Muscle layer of duodenum (tissue), 2 donors: ENCODE measurements around the gene RAB15.
"Not testable (repeated sequence)": the region's sequence is repeated elsewhere in the genome, so short reads cannot be mapped to it uniquely, and the experiment has no call there.

ENCODE experiments used
- H3K27ac ChIP-seq: one replicate; pipeline ENCODE4 v1.7.0; 2013; ENCODE audit warnings: mild to moderate bottlenecking, low read length
- H3K27me3 ChIP-seq: one replicate; pipeline ENCODE4 v1.7.0; 2013; ENCODE audit warnings: low read depth, mild to moderate bottlenecking, control low read depth, low read length
- H3K36me3 ChIP-seq, 2 donors: one replicate each; pipeline ENCODE4 v1.7.0; 2013; ENCODE audit warnings: low read length in 2 of 2, control low read depth in 1 of 2, mild to moderate bottlenecking in 1 of 2; ENCODE audit not compliant: insufficient read depth in 2 of 2, control insufficient read depth in 1 of 2
- H3K4me1 ChIP-seq, 2 donors: one replicate each; pipeline ENCODE4 v1.7.0; 2013; ENCODE audit warnings: low read length in 2 of 2, mild to moderate bottlenecking in 2 of 2, control low read depth in 1 of 2, moderate library complexity in 1 of 2; ENCODE audit not compliant: insufficient read depth in 2 of 2, control insufficient read depth in 1 of 2
- H3K4me3 ChIP-seq, 2 donors: one replicate each; pipeline ENCODE4 v1.7.0; 2013; ENCODE audit warnings: low read length in 2 of 2, low read depth in 1 of 2, mild to moderate bottlenecking in 1 of 2
- H3K9me3 ChIP-seq, 2 donors: one replicate each; pipeline ENCODE4 v1.7.0; 2013; ENCODE audit warnings: low read length in 2 of 2, control low read depth in 1 of 2, mild to moderate bottlenecking in 1 of 2; ENCODE audit not compliant: control insufficient read depth in 1 of 2
- donor health status: healthy.

Gene RAB15

DNA sequence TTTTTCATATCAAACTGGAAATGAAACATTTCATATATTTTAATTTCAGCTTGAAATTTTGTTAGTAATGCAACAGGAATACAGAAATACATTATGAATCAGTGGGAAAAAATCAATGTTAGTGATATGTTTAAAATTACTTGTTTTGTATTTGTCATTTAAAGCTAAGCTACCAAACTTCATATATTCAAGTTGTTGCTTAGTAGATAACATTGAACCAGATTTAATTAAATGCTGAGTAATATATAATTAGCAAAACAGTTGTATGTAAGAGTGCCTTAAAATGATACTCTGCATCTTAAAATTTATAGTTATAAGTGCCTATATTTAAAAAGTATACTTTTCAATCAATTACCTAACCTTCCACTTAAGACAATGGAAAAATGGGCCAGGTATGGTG, 52.9 kb downstream of the RAB15 start:
- Histone ChIP-seq H3K4me1 (peaks cover 10 to 12% of the 10 kb centered on the region in 2 donors), H3K9me3 (no peaks in the 10 kb centered on the region), H3K27me3 (no peaks in the 10 kb centered on the region), H3K27ac (no peak overlapping the region), H3K36me3 (peaks cover 0 to 2% of the 10 kb centered on the region in 2 donors), H3K4me3 (no peak overlapping the region)

- Histone ChIP-seq H3K4me1 (peaks cover 10 to 12% of the 10 kb centered on the region in 2 donors), H3K4me3 (no peak overlapping the region), H3K27me3 (no peaks in the 10 kb centered on the region), H3K9me3 (no peaks in the 10 kb centered on the region), H3K36me3 (no peaks in the 10 kb centered on the region), H3K27ac (no peak overlapping the region)
These were observed 53.9 kb downstream of the RAB15 start for GRCh38 chr14:64918216-64918615.

DNA sequence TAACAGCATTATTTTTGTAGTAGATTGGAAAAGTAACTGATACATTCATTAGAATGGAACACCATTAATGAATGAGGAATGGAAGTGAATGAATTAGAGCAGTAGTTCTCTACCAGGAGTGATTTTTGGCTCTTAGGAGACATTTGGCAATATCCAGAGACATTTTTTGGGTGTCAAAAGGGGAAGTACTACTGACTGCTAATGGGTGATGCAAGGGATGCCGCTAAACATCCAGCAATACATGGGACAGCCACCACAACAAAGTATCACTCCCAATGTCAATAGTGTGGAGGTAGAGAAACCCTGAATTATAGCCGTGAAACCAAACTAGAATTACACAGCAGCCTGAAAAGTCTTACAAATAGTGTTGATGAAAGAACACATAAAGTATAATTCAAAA, 56.3 kb downstream of the RAB15 start:
- Histone ChIP-seq H3K9me3 (no peaks in the 10 kb centered on the region), H3K4me1 (peaks cover 10 to 12% of the 10 kb centered on the region in 2 donors), H3K36me3 (no peaks in the 10 kb centered on the region), H3K27me3 (no peaks in the 10 kb centered on the region), H3K27ac (no peak overlapping the region), H3K4me3 (peak overlapping the region in 1 of 2 donors; percentile 83)

- H3K27me3 ChIP-seq, result no peaks in the 10 kb centered on the region
- H3K4me3 ChIP-seq, result peak overlapping the region; percentile 81 to 83
- no peaks in the 10 kb centered on the region for H3K9me3 ChIP-seq
- peak overlapping the region; percentile 97 for H3K27ac ChIP-seq
- peaks cover 10 to 12% of the 10 kb centered on the region in 2 donors for H3K4me1 ChIP-seq
- no peaks in the 10 kb centered on the region for H3K36me3 ChIP-seq
These were observed 57.1 kb downstream of the RAB15 start for GRCh38 chr14:64915029-64915424.

- no peaks in the 10 kb centered on the region for H3K9me3 ChIP-seq
- no peaks in the 10 kb centered on the region for H3K36me3 ChIP-seq
- peaks cover 10 to 12% of the 10 kb centered on the region in 2 donors for H3K4me1 ChIP-seq
- no peaks in the 10 kb centered on the region for H3K27me3 ChIP-seq
- peak within 1 kb of the TSS; percentile 97 for H3K27ac ChIP-seq
- peak within 1 kb of the TSS; percentile 81 to 83 for H3K4me3 ChIP-seq
These were observed 57.7 kb downstream of the RAB15 start, which contains the start of gene CHURC1 for GRCh38 chr14:64914237-64915028. CHURC1 (plus strand) TSS chr14:64914455; CDS start chr14:64914496, 41 bp downstream.

DNA sequence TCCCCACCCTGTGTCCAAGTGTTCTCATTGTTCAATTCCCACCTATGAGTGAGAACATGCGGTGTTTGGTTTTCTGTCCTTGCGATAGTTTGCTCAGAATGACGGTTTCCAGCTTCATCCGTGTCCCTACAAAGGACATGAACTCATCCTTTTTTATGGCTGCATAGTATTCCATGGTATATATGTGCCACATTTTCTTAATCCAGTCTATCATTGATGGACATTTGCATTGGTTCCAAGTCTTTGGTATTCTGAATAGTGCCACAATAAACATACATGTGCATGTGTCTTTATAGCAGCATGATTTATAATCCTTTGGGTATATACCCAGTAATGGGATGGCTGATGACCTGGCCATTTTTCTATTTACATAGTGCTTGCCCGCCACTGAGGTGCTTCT, 58.7 kb downstream of the RAB15 start:
- Histone ChIP-seq H3K4me1 (peaks cover 10 to 12% of the 10 kb centered on the region in 2 donors), H3K4me3 (peak overlapping the region; percentile 81 to 83), H3K27ac (peak overlapping the region; percentile 97)
- not testable (repeated sequence) for H3K36me3 ChIP-seq, H3K27me3 ChIP-seq, H3K9me3 ChIP-seq

DNA sequence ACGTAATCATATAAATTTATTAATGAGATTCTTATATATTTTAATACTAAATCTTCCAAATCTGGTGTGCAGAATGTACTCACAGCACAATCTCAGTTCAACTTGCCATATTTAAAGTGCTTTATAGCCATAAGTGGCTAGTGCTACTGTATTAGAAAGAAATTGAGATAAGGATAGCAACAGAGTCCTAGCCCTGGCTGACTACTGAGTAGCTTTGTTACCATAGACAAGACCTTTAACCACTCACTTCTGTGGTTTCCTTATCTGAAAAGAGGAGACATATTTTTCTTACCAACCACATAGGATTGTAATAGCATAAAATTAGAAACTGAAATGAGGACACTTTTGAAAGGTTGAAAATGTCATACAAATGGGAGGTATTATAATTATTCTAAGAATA, 59.9 kb downstream of the RAB15 start:
- Histone ChIP-seq H3K36me3 (no peaks in the 10 kb centered on the region), H3K27ac (no peak overlapping the region), H3K9me3 (no peaks in the 10 kb centered on the region), H3K27me3 (no peaks in the 10 kb centered on the region), H3K4me1 (peaks cover 10 to 12% of the 10 kb centered on the region in 2 donors), H3K4me3 (no peak overlapping the region)

DNA sequence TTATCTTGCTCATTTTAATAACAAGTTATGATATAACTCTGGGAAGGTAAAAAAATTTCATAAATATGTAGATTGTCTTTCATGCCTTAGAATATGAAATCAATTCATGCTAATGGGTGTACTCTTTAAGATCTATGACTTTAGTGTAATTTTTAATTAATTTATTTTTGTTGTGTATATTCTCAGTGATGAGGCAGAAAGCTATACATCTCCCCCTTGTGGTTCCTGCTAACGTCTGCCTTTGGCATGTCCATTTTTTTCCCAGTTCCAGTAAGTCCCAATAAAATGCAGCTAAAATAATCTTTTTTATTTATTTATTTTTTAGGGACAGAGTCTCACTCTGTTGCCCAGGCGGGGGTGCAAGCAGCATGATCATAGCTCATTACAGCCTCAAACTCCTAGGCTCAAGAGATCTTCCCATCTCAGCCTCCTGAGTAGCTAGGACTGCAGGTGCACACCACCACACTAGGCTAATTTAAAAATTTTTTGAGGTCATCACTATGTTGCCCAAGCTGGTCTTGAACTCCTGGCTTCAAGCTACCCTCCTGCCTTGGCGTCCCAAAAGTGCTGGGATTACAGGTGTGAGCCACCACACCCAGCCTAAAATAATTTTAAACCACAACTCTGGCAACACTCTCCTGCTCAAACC, 61.2 kb downstream of the RAB15 start:
- no peak overlapping the region for H3K27ac ChIP-seq
- no peak overlapping the region for H3K4me3 ChIP-seq
- H3K36me3 ChIP-seq, result no peaks in the 10 kb centered on the region
- peaks cover 10% of the 10 kb centered on the region in 2 donors for H3K4me1 ChIP-seq
- H3K27me3 ChIP-seq, result no peaks in the 10 kb centered on the region
- no peaks in the 10 kb centered on the region for H3K9me3 ChIP-seq

DNA sequence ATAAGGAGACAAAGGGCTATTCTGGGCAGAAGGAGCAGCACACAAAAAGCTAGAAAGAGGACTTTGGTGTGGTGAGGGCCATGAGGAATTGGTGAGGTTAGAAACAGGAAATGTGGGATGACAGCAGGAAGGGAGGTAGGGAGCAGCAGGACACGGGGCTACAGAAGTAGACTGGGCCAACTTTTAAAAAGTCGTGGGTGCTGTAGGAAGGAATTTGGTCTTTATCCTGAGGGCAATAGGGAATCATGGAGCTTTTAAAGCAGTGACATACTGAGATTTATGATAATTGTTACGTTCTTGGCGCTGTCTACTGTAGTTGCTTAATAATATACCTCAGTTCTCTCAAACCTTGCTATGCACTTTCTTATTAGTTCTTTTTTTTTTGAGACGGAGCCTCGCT, 66.1 kb downstream of the RAB15 start:
- Histone ChIP-seq H3K9me3 (no peaks in the 10 kb centered on the region), H3K4me3 (no peak overlapping the region), H3K27me3 (no peaks in the 10 kb centered on the region), H3K27ac (no peak overlapping the region), H3K4me1 (no peaks in the 10 kb centered on the region), H3K36me3 (no peaks in the 10 kb centered on the region)

- Histone ChIP-seq H3K36me3 (no peaks in the 10 kb centered on the region), H3K27me3 (no peaks in the 10 kb centered on the region), H3K27ac (no peak overlapping the region), H3K9me3 (no peaks in the 10 kb centered on the region), H3K4me1 (no peaks in the 10 kb centered on the region), H3K4me3 (no peak overlapping the region)
These were observed 72.2 kb downstream of the RAB15 start for GRCh38 chr14:64899958-64900357.
